ENCODE measurements around the gene CHRDL2.

The CHRDL2 gene

DNA sequence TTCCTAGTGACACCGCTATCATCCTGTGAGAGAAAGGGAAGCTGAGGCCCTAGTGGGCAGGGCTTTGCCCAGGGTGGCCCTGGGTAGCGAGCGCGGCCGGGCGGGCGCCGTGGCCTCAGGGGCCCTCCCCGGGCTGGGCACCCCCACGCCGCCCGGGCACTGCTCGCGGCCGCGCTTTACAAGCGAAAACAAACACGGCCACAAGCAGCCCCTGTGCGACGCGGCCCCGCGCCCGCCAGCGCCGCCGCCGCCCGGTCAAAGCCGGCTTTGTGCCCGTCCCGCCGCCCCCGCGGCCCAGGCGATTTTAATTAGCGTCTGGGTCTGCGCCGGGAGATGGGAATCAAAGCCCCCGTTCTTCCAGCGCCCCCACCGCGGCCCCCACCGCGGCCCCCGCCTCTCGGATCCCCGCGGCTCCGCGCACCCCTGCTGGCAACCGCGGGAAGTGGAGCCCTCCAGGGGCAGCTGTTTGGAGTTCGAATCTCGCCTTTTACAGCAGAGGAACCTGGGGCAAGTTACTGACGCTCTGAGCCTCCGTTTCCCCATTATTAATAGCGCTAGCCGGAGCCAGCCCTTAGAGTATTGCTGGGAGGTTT, 47.9 kb downstream of the CHRDL2 start:
- DNase-seq = no peak

GRCh38 chr11:74682731-74683278, 48.4 kb downstream of the CHRDL2 start:
- no peak for DNase-seq

- no peak for DNase-seq
Observed at GRCh38 chr11:74681686-74682651, 49.3 kb downstream of the CHRDL2 start.

GRCh38 chr11:74680703-74681531, 50.3 kb downstream of the CHRDL2 start:
- no peak for DNase-seq

GRCh38 chr11:74680035-74680671, 51.1 kb downstream of the CHRDL2 start:
- DNase-seq = no peak

GRCh38 chr11:74679513-74679865, 51.7 kb downstream of the CHRDL2 start:
- DNase-seq = no peak

DNA sequence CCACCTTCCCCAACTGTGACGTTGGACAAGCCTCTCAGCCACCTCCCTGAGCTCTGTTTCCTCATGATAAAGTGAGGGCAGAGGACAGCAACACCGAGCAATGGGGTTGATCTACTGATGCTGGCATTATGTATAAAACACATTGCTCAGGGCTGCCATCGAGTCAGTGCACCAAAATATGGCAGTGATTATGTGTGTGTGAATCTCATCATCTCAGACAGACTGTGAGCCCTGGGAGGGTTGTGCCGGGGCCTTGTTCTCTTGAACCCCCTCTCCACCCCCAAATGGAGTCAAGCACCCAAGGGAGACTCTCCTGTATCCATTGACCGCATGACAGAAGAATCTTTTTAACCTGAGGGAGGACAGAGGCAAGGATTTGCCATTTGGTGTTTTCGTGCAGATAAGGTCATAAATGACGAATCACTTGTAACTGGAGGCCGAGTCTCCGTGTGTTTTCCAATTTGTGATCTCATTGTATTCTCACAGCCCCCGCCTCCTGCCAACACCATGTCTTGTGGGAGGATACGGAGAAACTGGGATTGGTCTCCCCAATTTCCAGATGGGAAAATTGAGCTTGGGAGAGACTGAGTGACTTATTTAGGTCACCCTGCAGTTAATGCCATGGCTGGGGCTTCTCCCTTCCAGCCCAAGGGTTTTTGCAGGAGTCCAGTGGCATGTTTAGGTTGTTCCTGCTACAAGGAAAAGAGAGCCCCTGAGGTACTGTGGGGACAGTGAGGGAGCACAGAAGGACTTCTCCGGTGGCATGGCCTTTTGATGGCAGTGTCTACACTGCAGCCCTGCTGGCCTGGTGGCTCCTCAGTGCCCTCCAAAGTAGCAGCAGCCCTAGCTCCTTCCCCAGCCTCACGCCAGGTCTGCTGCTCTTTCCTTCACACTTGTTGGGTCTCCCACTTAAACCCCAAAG, 52.4 kb downstream of the CHRDL2 start:
- DNase-seq = no peak

- DNase-seq = no peak
Observed at GRCh38 chr11:74678041-74678440, 53.2 kb downstream of the CHRDL2 start.

DNA sequence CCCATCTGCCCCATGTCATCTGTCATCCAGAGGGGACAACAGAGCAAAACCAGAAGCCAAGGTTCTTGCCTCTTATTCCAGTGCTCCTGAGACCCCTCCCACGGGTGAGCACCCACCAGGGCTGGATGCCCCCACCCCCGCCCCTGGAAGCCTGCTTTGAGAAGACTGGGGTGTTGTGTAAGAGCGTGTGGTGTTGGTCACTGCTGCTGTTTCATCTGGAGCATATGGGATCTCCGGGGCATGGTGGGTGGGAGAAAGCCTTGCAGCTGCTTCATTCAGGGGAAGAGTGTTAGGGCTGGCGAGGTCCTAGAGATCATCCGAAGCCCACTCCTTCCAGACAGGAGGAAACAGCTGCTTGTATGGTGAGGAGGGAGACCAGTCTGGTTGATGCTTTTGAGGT, 54.1 kb downstream of the CHRDL2 start:
- DNase-seq = no peak

GRCh38 chr11:74676596-74676995, 54.6 kb downstream of the CHRDL2 start:
- no peak for DNase-seq

DNA sequence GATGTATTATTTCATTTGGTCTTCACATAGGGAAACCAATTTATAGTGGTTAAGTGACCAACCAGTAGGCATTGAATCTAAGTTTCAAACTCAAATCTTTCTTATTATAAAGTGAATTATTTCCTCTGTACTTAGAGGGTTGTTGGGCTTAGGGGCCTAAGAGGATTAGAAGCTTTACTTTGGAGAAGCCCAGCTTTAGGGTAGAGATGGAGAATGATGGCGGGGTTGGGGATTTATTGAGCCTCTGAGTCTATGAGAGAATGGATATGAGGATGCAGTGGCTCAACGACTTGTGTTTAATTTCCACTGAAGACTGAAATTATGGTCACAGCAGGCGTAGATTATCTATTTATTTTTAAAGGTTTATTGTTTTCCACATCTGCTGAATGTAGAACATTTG, 55.5 kb downstream of the CHRDL2 start:
- no peak for DNase-seq

DNA sequence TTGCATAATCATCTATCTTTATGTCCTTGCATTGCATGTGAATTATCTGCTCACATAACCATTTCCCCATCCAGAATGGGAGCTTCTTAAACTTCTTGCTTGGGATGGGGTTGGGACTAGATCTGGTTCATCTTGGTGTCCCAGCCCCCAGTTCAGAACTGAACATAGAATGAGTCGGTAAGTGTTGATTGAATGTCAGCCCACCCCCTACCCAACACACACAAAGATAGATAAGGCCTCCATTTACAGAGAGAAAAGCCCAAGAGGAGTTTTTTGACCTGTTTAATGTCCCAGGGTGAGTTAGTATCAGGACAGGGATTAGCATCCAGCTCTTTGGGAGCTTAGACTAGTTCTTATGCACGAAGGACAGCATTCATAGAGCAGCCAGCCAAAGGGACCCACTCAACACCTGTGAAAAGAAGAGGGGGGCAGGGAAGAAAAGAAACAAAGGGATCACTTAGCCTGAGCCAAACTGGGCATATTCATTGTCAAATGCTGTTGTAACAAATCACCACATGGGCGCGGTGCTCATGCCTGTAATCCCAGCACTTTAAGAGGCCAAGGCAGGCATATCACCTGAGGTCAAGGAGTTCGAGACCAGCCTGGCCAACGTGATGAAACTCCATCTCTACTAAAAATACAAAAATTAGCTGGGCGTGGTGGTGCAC, 57.4 kb downstream of the CHRDL2 start:
- DNase-seq = no peak

GRCh38 chr11:74672956-74673692, 58.1 kb downstream of the CHRDL2 start:
- DNase-seq = no peak

DNA sequence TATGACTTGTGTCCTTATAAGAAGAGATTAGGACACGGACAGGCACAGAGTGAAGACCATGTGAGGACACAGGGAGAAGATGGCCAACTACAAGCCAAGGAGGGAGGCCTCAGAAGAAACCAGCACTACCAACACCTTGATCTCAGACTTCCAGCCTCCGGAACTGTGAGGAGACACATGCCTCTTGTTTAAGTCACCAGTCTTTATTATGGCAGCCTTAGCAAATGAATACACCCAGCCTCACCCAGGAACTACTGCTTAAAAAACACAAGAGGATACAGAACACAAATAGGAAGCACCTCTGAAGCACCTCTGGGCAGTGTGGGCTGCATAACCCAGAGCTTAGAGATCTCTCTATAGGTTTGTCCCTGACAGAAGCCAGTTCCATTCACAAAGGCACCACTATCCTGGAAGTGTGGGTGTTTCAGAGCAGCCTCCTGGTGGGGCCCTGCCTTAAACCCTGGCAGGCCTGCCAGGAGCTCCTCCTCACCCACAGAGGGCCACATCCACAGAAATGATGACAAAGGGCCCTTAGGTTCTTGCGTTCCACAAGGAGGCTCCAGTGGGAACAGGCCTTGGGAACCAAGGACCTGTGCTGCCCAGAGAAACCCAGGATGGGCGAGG, 58.8 kb downstream of the CHRDL2 start:
- no peak for DNase-seq

DNA sequence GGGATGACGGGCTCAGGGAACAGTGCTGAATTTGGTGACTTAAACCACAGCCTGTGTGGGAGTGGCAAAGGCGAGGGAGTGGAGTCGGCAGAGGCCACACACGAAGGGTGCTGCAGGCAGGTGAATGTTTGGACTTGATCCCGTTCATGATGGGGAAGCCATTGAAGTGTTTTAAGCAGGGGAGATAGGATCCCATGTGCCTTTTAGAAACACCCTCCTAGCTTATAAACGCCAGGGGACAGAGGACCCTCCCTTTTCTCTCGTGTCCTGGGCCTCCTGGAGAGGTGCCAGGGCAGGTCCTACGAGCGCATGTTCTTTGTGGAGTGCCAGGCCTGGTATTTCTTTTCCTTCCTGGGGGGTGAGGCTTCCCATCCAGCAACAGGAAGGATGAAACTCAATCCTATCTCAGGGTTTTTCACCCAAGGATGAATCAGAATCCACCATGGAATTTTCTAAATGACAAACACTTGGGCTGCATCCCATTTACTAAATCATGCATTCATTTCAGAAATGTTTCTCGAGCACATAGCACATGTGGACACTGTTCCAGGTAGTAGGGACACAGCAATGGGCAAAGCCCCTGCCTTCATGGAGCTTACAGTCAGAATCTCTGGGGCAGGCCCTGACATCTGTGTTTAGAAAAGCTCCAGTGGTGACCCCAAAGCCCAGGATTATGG, 59.6 kb downstream of the CHRDL2 start:
- no peak for DNase-seq

GRCh38 chr11:74670171-74670570, 61.1 kb downstream of the CHRDL2 start:
- DNase-seq = no peak

DNA sequence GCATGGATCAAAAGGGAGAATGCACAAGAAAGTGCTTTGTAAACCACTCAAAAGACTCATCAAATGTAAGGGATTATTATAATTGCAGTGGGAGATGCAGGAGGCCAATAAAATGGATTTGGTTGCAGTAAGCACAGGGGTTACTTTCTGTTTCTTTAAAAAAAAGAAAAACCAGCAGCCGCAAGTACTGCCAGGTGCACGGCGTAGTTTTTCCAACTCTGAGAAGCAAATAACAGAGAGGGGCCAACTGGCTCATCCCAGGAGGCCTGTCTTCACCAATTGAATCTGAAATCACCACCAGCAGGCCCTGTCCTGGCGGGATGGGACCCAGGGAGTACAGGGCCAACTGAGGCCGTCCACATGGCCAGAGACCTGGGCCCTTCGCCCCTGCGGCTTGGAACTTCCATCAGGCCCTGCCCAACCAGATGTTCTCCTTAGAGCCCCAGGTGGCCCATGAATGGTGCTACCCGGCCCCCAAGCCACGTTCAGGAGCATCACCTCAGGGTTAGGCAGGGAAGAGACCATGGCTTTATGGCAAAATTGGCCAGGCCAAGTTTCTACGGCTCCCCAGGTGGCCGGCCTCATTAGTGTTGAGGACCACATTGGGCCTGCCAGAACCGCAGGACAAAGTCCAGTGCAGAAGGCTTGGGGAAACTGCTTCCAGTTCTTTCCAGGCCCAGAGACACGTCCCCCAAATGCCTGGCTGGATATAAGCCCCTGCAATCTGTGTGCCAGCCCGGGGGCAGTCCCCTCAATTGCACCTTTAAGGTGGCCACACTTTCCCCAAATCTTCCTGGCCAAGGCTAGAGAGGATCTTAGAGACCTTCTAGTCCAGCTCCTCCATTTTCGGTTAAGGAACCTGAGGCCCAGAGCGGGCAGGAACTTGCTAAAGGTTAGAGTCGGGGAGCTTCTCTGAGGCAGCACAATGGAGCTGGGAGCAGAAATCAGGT, 61.7 kb downstream of the CHRDL2 start:
- DNase-seq = no peak

GRCh38 chr11:74663315-74663714, 67.9 kb downstream of the CHRDL2 start:
- no peak for DNase-seq

Data from NCI-H1417 treated with DMSO at 0.1 percent for 48 hours (cell line).